Endodermal cell (in vitro differentiated cells): ENCODE results near the gene LRRC2. TPM values are rescaled to one million over a fixed set of nuclear protein-coding genes. Genes with fewer than 3 reads are reported as not detected.
A peak's percentile ranks its signal among the peaks of the same experiment; 100 is the strongest.

Source experiments
- DNase-seq: peaks from one replicate; pipeline ENCODE4 v3.0.0-alpha.2; 2017
- H3K27ac ChIP-seq: 2 replicates; pipeline ENCODE4 v1.5.1; 2013; ENCODE audit warnings: mild to moderate bottlenecking, low read depth, low read length, moderate library complexity
- H3K27me3 ChIP-seq: 2 replicates; pipeline ENCODE4 v1.6.1; 2013; ENCODE audit warnings: mild to moderate bottlenecking, low read length, moderate library complexity; ENCODE audit not compliant: insufficient read depth, control insufficient read depth, poor library complexity, severe bottlenecking
- H3K36me3 ChIP-seq: 2 replicates; pipeline ENCODE4 v1.7.0; 2013; ENCODE audit warnings: mild to moderate bottlenecking, low read length, moderate library complexity; ENCODE audit not compliant: control insufficient read depth, insufficient read depth
- H3K4me1 ChIP-seq: one replicate; pipeline ENCODE4 v1.7.0; 2013; ENCODE audit warnings: low read length; ENCODE audit not compliant: control insufficient read depth, insufficient read depth
- H3K4me3 ChIP-seq: 2 replicates; pipeline ENCODE4 v1.5.1; 2013; ENCODE audit warnings: mild to moderate bottlenecking, low read length, moderate library complexity
- H3K9ac ChIP-seq: 2 replicates; pipeline ENCODE4 v1.6.1; 2013; ENCODE audit warnings: mild to moderate bottlenecking, low read length, moderate library complexity; ENCODE audit not compliant: poor library complexity, severe bottlenecking; ENCODE audit errors: extremely low read depth
- H3K9me3 ChIP-seq: 2 replicates; pipeline ENCODE4 v1.6.1; 2013; ENCODE audit warnings: mild to moderate bottlenecking, low read length, moderate library complexity; ENCODE audit not compliant: control insufficient read depth
- H3K27ac Mint-ChIP-seq: 2 replicates; pipeline ENCODE4 v1.8.0; 2020; ENCODE audit warnings: mixed read lengths
- H3K27me3 Mint-ChIP-seq: 2 replicates; pipeline ENCODE4 v1.8.0; 2021; ENCODE audit warnings: mild to moderate bottlenecking, mixed read lengths; ENCODE audit not compliant: insufficient read depth
- H3K36me3 Mint-ChIP-seq: 2 replicates; pipeline ENCODE4 v1.8.0; 2020; ENCODE audit warnings: low read depth, mixed read lengths
- H3K4me1 Mint-ChIP-seq: 2 replicates; pipeline ENCODE4 v1.8.0; 2020; ENCODE audit warnings: mixed read lengths
- H3K4me3 Mint-ChIP-seq: 2 replicates; pipeline ENCODE4 v1.8.0; 2020; ENCODE audit warnings: mild to moderate bottlenecking, moderate library complexity, mixed read lengths
- H3K9me3 Mint-ChIP-seq: 2 replicates; pipeline ENCODE4 v1.8.0; 2020; ENCODE audit warnings: mild to moderate bottlenecking, mixed read lengths
- total RNA-seq, 2 donors: library from RNA; stranded (reverse); fragmentation: NEBNext Ultra II Directional in 1 of 2; extraction: Animal tissue kit (Norgen Biotek cat#: 25700) in 1 of 2; gene quantifications; 2 replicates in 1 of 2; 3 replicates in 1 of 2; pipeline ENCODE4 v1.2.1, GENCODE V29; 2021
- TF ChIP-seq, protein P1 (sequence below): fragments of 200-600 bp; sonication (generic); conservative IDR thresholded peaks from 2 replicates; pipeline ENCODE4 v1.5.0; 2021; ENCODE audit warnings: antibody characterized with exemption, mild to moderate bottlenecking

LRRC2 gene
- total RNA-seq, 2 donors from 2014 or later, result 8.9 to 10.2 TPM

GRCh38 chr3:46466273-46466672 is 99.8 kb downstream of the LRRC2 start:
- no peak overlapping the region for H3K4me3 Mint-ChIP-seq
- H3K9me3 ChIP-seq, result peaks cover 1% of the 10 kb centered on the region
- DNase-seq, result peak; percentile 12
- H3K4me1 ChIP-seq, result no peaks in the 10 kb centered on the region
- no peak overlapping the region for H3K27ac Mint-ChIP-seq
- H3K4me1 Mint-ChIP-seq, result no peaks in the 10 kb centered on the region
- H3K36me3 ChIP-seq, result no peaks in the 10 kb centered on the region
- peaks cover 49% of the 10 kb centered on the region for H3K27me3 Mint-ChIP-seq
- H3K36me3 Mint-ChIP-seq, result no peaks in the 10 kb centered on the region
- TF ChIP-seq, protein P1, sequence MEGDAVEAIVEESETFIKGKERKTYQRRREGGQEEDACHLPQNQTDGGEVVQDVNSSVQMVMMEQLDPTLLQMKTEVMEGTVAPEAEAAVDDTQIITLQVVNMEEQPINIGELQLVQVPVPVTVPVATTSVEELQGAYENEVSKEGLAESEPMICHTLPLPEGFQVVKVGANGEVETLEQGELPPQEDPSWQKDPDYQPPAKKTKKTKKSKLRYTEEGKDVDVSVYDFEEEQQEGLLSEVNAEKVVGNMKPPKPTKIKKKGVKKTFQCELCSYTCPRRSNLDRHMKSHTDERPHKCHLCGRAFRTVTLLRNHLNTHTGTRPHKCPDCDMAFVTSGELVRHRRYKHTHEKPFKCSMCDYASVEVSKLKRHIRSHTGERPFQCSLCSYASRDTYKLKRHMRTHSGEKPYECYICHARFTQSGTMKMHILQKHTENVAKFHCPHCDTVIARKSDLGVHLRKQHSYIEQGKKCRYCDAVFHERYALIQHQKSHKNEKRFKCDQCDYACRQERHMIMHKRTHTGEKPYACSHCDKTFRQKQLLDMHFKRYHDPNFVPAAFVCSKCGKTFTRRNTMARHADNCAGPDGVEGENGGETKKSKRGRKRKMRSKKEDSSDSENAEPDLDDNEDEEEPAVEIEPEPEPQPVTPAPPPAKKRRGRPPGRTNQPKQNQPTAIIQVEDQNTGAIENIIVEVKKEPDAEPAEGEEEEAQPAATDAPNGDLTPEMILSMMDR, result no peak
- no peak overlapping the region for H3K9ac ChIP-seq
- H3K4me3 ChIP-seq, result no peak overlapping the region
- peaks cover 1% of the 10 kb centered on the region for H3K9me3 Mint-ChIP-seq
- H3K27me3 ChIP-seq, result no peaks in the 10 kb centered on the region
- H3K27ac ChIP-seq, result no peak overlapping the region

Other genes starting within 250 kb of the LRRC2 start
- gene CCR2, start 212.2 kb downstream of the LRRC2 start, total RNA-seq, result not detected
- gene CCR5, start 195.4 kb downstream of the LRRC2 start, total RNA-seq, result not detected
- not detected for gene CCRL2, start 159.0 kb downstream of the LRRC2 start, total RNA-seq
- gene LTF, start 101.4 kb downstream of the LRRC2 start, total RNA-seq, result under 1 TPM; 0.24 to 0.31 TPM
- not detected for gene RTP3, start 68.3 kb downstream of the LRRC2 start, total RNA-seq
- not detected for gene FAM240A, start 46.2 kb upstream of the LRRC2 start, total RNA-seq
- gene ALS2CL, start 127.4 kb upstream of the LRRC2 start, total RNA-seq, result 10 to 100 TPM in 1 of 2 donors, 1 to 10 TPM in 1; 8.9 to 20.8 TPM
- gene TMIE, start 135.1 kb upstream of the LRRC2 start, total RNA-seq, result 1 to 10 TPM; 1.0 to 1.1 TPM
- gene PRSS50, start 151.6 kb upstream of the LRRC2 start, total RNA-seq, result 1 to 10 TPM; 1.2 to 4.4 TPM